Bronchial epithelial cell (primary cell): Measurements from ENCODE around the gene TSPAN18. TPM values are rescaled to one million over a fixed set of nuclear protein-coding genes. Genes with fewer than 3 reads are reported as not detected.

ENCODE experiments used
- DNase-seq: peaks from one replicate; pipeline ENCODE4 v3.0.0-alpha.2; 2010; ENCODE audit warnings: low read depth
- FAIRE-seq: peaks from 2 replicates; lab custom pipeline; 2011; peaks lifted over from hg19 to GRCh38; lab: Jason Lieb, UNC
- H3K27me3 ChIP-seq: 2 replicates; pipeline ENCODE4 v1.5.1; 2011; ENCODE audit warnings: low read length; ENCODE audit not compliant: control insufficient read depth, insufficient read depth
- H3K36me3 ChIP-seq: 2 replicates; pipeline ENCODE4 v1.5.1; 2011; ENCODE audit warnings: low read length; ENCODE audit not compliant: control insufficient read depth, insufficient read depth
- H3K4me3 ChIP-seq: 2 replicates; pipeline ENCODE4 v1.5.1; 2011; ENCODE audit warnings: mild to moderate bottlenecking, low read depth, low read length, control low read depth
- total RNA-seq: library from RNA; depleted of rRNA; stranded (reverse); fragments of >200 nt; gene quantifications from 2 replicates; pipeline ENCODE4 v1.2.1, GENCODE V29; 2014
- TF ChIP-seq, protein P1 (sequence below): IDR thresholded peaks from 2 replicates; pipeline ENCODE4 v1.5.1; 2011; ENCODE audit warnings: mild to moderate bottlenecking, moderate library complexity, low read length, control low read depth, inconsistent platforms; ENCODE audit not compliant: insufficient read depth, severe bottlenecking

TSPAN18 gene
- total RNA-seq, 1 donor from 2014 or later, result not detected

DNA sequence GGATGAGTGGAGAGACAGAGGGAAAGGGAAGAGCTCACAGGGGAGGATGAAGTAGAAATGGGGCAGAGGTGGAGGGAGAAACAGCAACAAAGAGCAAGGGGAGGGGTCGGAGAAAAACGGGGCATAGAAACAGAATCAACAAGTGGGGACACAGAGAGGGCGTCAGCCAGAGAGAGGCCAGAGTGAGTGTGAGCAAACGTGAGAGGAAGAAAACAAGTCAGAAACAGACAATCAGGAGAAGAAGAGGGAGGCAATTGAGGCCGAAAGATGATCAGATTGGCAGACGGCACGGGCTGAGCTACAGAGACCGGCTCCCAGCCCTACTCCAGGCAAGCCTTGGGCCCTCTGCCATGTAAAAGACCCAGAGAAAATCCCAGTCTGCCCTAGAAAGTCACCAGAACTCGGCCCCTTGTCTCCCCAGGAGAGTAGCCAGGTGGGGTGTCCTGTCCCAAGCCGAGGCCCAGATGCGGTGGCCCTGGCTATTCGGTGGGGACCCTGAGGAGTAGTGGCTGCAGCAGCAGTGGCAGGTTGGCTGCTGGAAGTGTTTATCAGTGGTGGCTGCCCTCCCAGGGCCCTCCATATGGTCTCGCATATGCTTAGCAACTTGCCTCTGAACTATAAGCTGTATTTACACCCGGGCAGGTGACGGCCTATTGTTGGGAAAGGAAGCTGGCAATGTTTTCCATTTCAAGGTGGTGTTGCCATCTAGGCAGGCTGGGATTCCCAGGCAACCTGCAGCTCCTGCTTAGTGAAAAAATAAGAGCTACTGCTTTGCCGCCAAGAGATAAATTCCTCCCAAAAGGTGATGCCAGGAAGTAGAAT, 14.8 kb upstream of the TSPAN18 start:
- TF ChIP-seq, protein P1, sequence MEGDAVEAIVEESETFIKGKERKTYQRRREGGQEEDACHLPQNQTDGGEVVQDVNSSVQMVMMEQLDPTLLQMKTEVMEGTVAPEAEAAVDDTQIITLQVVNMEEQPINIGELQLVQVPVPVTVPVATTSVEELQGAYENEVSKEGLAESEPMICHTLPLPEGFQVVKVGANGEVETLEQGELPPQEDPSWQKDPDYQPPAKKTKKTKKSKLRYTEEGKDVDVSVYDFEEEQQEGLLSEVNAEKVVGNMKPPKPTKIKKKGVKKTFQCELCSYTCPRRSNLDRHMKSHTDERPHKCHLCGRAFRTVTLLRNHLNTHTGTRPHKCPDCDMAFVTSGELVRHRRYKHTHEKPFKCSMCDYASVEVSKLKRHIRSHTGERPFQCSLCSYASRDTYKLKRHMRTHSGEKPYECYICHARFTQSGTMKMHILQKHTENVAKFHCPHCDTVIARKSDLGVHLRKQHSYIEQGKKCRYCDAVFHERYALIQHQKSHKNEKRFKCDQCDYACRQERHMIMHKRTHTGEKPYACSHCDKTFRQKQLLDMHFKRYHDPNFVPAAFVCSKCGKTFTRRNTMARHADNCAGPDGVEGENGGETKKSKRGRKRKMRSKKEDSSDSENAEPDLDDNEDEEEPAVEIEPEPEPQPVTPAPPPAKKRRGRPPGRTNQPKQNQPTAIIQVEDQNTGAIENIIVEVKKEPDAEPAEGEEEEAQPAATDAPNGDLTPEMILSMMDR, result no peak
- DNase-seq (no peak), FAIRE-seq (no peak)
- no peaks in the 10 kb centered on the region for H3K36me3 ChIP-seq
- no peak overlapping the region for H3K4me3 ChIP-seq
- H3K27me3 ChIP-seq, result peaks cover 2% of the 10 kb centered on the region

GRCh38 chr11:44713022-44713421, 13.7 kb upstream of the TSPAN18 start:
- Histone ChIP-seq H3K36me3 (no peaks in the 10 kb centered on the region), H3K27me3 (peaks cover 2% of the 10 kb centered on the region), H3K4me3 (no peak overlapping the region)
- FAIRE-seq (no peak), DNase-seq (no peak)
- TF ChIP-seq, protein P1, result no peak

DNA sequence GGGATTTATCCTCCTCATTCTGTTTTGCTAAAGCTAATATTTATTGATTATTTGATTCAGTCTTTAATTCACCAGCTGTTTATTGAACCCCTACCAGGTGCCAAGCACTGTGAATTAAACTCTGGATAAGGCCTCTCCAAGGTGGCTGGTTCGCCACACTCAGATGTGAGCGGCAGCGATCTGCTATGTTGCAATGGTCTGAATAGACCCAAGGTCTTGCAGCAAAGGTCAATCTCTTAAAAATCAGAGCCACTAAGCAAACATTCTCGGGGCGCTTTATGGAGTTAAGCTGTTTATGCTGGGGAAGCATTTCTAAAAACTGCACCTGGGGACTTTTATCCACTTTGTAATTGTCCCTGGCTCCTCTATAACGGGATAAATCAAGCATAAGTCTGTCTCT, 10.5 kb upstream of the TSPAN18 start:
- FAIRE-seq, result no peak
- Histone ChIP-seq H3K27me3 (peaks cover 2% of the 10 kb centered on the region), H3K36me3 (no peaks in the 10 kb centered on the region), H3K4me3 (no peak overlapping the region)
- TF ChIP-seq, protein P1, result no peak
- no peak for DNase-seq

- no peaks in the 10 kb centered on the region for H3K36me3 ChIP-seq
- TF ChIP-seq, protein P1, result no peak
- no peak for DNase-seq
- no peaks in the 10 kb centered on the region for H3K27me3 ChIP-seq
- no peak for FAIRE-seq
- H3K4me3 ChIP-seq, result no peak overlapping the region
Observed at GRCh38 chr11:44718057-44718456, 8.7 kb upstream of the TSPAN18 start.

- TF ChIP-seq, protein P1, result no peak
- FAIRE-seq (no peak), DNase-seq (no peak)
- no peaks in the 10 kb centered on the region for H3K27me3 ChIP-seq
- no peak overlapping the region for H3K4me3 ChIP-seq
- no peaks in the 10 kb centered on the region for H3K36me3 ChIP-seq
Observed at GRCh38 chr11:44718612-44719390, 8.0 kb upstream of the TSPAN18 start.
